HepG2 (cell line): Measurements from ENCODE around the gene F7. TPM values are rescaled to one million over a fixed set of nuclear protein-coding genes. Genes with fewer than 3 reads are reported as not detected.

Experiments
- ATAC-seq: fragments of 200-7000 bp; cut with Tn5 transposase; 3 replicates; pipeline ENCODE4 v1.9.1; 2020; ENCODE audit warnings: mild to moderate bottlenecking, moderate library complexity
- BruUV-seq: library from RNA; stranded (reverse); fragments of 400-500 nt; replicated peaks from 2 replicates; lab custom pipeline; 2021; lab: Mats Ljungman, UMichigan
- CTCF ChIA-PET: fragments of 300-600 bp; formaldehyde crosslinking; extraction: SDS; loops from one replicate; lab custom pipeline; 2021; ENCODE audit warnings: low total read pairs, inconsistent platforms, low intra/inter-chr PET ratio; lab: Yijun Ruan, JAX
- POLR2A ChIA-PET: fragments of 350-600 bp; sonication (Branson Sonifier 250); formaldehyde crosslinking; loops from one replicate; lab custom pipeline; 2020; ENCODE audit warnings: antibody characterized with exemption, inconsistent platforms; lab: Yijun Ruan, JAX
- DNase-seq: peaks from one replicate; pipeline ENCODE4 v3.0.0-alpha.2; 2015; ENCODE audit warnings: low spot score
- FAIRE-seq: peaks from 3 replicates; lab custom pipeline; 2011; peaks lifted over from hg19 to GRCh38; lab: Jason Lieb, UNC
- H2AFZ ChIP-seq: one replicate; pipeline ENCODE4 v1.6.1; 2011; ENCODE audit warnings: low read length, inconsistent platforms
- H3K27ac ChIP-seq: fragments of 300-600 bp; 3 replicates; pipeline ENCODE4 v1.8.0; 2011; ENCODE audit warnings: mixed run types, mild to moderate bottlenecking, mixed read lengths, low read length, inconsistent platforms; ENCODE audit not compliant: insufficient read depth; ENCODE audit errors: extremely low read length
- H3K27me3 ChIP-seq, 2 experiments: fragments of 200-600 bp in 1 of 2; 2 replicates in 1 of 2; 3 replicates in 1 of 2; pipeline versions ENCODE4 v1.6.0 to v1.8.0; 2011; ENCODE audit warnings: low read length in 2 of 2, mild to moderate bottlenecking in 2 of 2, moderate library complexity in 2 of 2, inconsistent platforms in 1 of 2; ENCODE audit not compliant: insufficient read depth in 2 of 2, control insufficient read depth in 1 of 2
- H3K36me3 ChIP-seq, 2 experiments: fragments of 200-600 bp in 1 of 2; replicated peaks in 1 of 2; 2 replicates in 1 of 2; 3 replicates in 1 of 2; pipeline versions ENCODE4 v1.5.1 to v1.8.0; 2011; ENCODE audit warnings: low read length in 2 of 2, inconsistent platforms in 1 of 2; ENCODE audit not compliant: insufficient read depth in 2 of 2, control insufficient read depth in 1 of 2
- H3K4me1 ChIP-seq: 2 replicates; pipeline ENCODE4 v1.5.1; 2012; ENCODE audit warnings: low read length, inconsistent platforms; ENCODE audit not compliant: insufficient read depth
- H3K4me2 ChIP-seq: 2 replicates; pipeline ENCODE4 v1.6.0; 2011; ENCODE audit warnings: low read depth, low read length, inconsistent platforms
- H3K4me3 ChIP-seq, 3 experiments: fragments of 200-600 bp in 1 of 3; sonication (generic), shearing (Covaris generic) in 1 of 3; replicated peaks in 1 of 3; 2 replicates each; pipeline ENCODE4 v1.5.1; 2011 to 2016; ENCODE audit warnings: low read length in 3 of 3, inconsistent platforms in 2 of 3, low read depth in 2 of 3, mild to moderate bottlenecking in 2 of 3, control low read depth in 1 of 3, mixed read lengths in 1 of 3; ENCODE audit not compliant: insufficient read depth in 1 of 3
- H3K79me2 ChIP-seq: one replicate; pipeline ENCODE4 v1.6.1; 2011; ENCODE audit warnings: low read length, inconsistent platforms; ENCODE audit not compliant: insufficient read depth
- H3K9ac ChIP-seq: 2 replicates; pipeline ENCODE4 v1.6.0; 2011; ENCODE audit warnings: mild to moderate bottlenecking, low read depth, low read length, inconsistent platforms; ENCODE audit not compliant: insufficient read depth
- H3K9me3 ChIP-seq: 2 replicates; pipeline ENCODE4 v1.5.1; 2012; ENCODE audit warnings: mild to moderate bottlenecking, low read length
- H4K20me1 ChIP-seq: 2 replicates; pipeline ENCODE4 v1.6.0; 2011; ENCODE audit warnings: inconsistent platforms, mild to moderate bottlenecking, low read length, moderate library complexity; ENCODE audit not compliant: insufficient read depth
- BRCA1 ChIP-seq: sonication (generic); formaldehyde crosslinking; IDR thresholded peaks from 2 replicates; pipeline ENCODE4 v1.4.0; 2020; ENCODE audit warnings: missing genetic modification reagents
- GRHL1 ChIP-seq: sonication (generic); formaldehyde crosslinking; conservative IDR thresholded peaks from 2 replicates; pipeline ENCODE4 v1.8.0; 2022; ENCODE audit warnings: missing genetic modification reagents
- RERE ChIP-seq: IDR thresholded peaks from 2 replicates; pipeline ENCODE4 v1.6.1; 2016; ENCODE audit warnings: low read depth, missing genetic modification reagents, missing compliant biosample characterization
- ZMYM4 ChIP-seq: sonication (generic); formaldehyde crosslinking; IDR thresholded peaks from 2 replicates; pipeline ENCODE4 v1.8.1; 2023; ENCODE audit warnings: mild to moderate bottlenecking, missing genetic modification reagents
- ZNF18 ChIP-seq: sonication (generic); formaldehyde crosslinking; IDR thresholded peaks from 2 replicates; pipeline ENCODE4 v1.8.0; 2022; ENCODE audit warnings: mild to moderate bottlenecking, missing genetic modification reagents; ENCODE audit not compliant: insufficient replicate concordance
- WGBS: methylation state at CpG from one replicate; pipeline ENCODE4 v1.1.6; 2017; ENCODE audit warnings: low lambda C conversion rate; 5-methylcytosine and 5-hydroxymethylcytosine counted together
- in situ Hi-C: cut with HindIII; loops from 2 replicates; pipeline ENCODE4 v1.10.0; 2017; ENCODE audit warnings: low pct_unique_long_range_greater_than_20kb; ENCODE audit not compliant: extremely low pct_ligation_motif_present
- intact Hi-C: fragments of 100-400 bp; cut with micrococcal nuclease; formaldehyde crosslinking; loops from one replicate; pipeline ENCODE4 v1.10.0; 2022; ENCODE audit not compliant: unreplicated experiment
- polyA plus RNA-seq, 8 experiments: library from polyadenylated mRNA; depleted of rRNA in 3 of 8; stranded (reverse) in 7 of 8; unstranded in 1 of 8; fragments of >200 nt; fragmentation: Illumina TruSeq in 4 of 8; extraction: Trizol in 4 of 8; gene quantifications; 2 replicates each; pipeline versions ENCODE4 v1.2.1 to v1.2.3, GENCODE V29; 2011 to 2016; ENCODE audit warnings: low read depth in 4 of 8, missing spikeins in 1 of 8, mixed read lengths in 1 of 8; ENCODE audit not compliant: insufficient read depth in 1 of 8
- total RNA-seq, 5 experiments: library from RNA; depleted of rRNA; stranded (reverse); fragments of >200 nt; fragmentation: Illumina TruSeq; extraction: Trizol; gene quantifications; 2 replicates each; pipeline ENCODE4 v1.2.3, GENCODE V29; 2016; ENCODE audit warnings: low read depth in 1 of 5

Gene F7
- total and polyA plus RNA-seq, 2 of the 13 experiments (the other 11 are each of a cell fraction or from before 2014, with no cell fraction given), result 12.6 to 26.5 TPM

- Histone ChIP-seq H3K79me2 (no peaks in the 10 kb centered on the region), H4K20me1 (no peaks in the 10 kb centered on the region), H3K27ac (no peak overlapping the region), H3K4me1 (no peaks in the 10 kb centered on the region), H3K4me2 (no peak overlapping the region), H3K4me3 (no peak overlapping the region), H3K9me3 (no peaks in the 10 kb centered on the region), H3K36me3 (peaks cover 7 to 22% of the 10 kb centered on the region in 2 experiments; a peak in 4 of 5 replicates), H3K9ac (no peak overlapping the region), H2AFZ (no peak overlapping the region), H3K27me3 (no peaks in the 10 kb centered on the region)
- intact Hi-C loops (no loop called here), in situ Hi-C loops (no loop called here)
- BruUV-seq, result no TSS peak
- WGBS, result 94% methylated on average over 8 of the region's 25 CpGs
- CTCF ChIA-PET, result no interaction called here
- POLR2A ChIA-PET, result no interaction called here
- no peak for DNase-seq
- peak; percentile 13; the same call in 1 of the 3 replicates for ATAC-seq
- TF ChIP-seq BRCA1 (CRISPR knock-in tag), result no peak
- TF ChIP-seq ZNF18 (CRISPR knock-in tag), result no peak
- TF ChIP-seq RERE (CRISPR knock-in tag), result no peak
- no peak for TF ChIP-seq GRHL1 (CRISPR knock-in tag)
- TF ChIP-seq ZMYM4 (CRISPR knock-in tag), result no peak
- FAIRE-seq, result no peak
These were observed 21.3 kb upstream of the F7 start for GRCh38 chr13:113084094-113084942.
